ENCODE data around the gene CMTM6.
A peak's percentile ranks its signal among the peaks of the same experiment; 100 is the strongest.

CMTM6 gene

DNA sequence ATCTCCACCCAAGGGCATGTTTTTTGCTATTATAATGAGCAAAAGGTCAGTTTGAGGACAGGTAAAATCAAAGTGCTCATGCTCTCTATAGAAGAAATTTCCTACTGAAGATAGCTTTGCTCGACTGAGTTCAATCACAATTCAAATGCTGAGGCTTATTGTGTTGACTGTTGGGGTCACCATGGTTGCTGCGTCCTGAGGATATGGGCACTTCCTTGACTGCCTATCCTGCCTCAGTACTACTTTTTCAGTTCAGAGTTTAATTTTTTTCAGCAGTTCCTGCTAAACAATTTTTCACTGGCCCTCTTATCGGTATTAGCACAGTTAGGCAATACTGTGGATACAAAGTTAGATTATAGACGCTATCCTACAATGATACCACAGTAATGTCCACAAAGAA, 3.8 kb upstream of the CMTM6 start:
- no peak overlapping the region for H3K4me3 ChIP-seq (ENCODE audit: low read length)
- 0 out of 2 replicates have a peak, but pooled peaks cover 4% of the 10 kb centered on the region for H4K20me1 ChIP-seq (ENCODE audit: control insufficient read depth, insufficient read depth, low read depth, low read length)
- H3F3A ChIP-seq (ENCODE audit: control insufficient read depth, insufficient read depth), result peaks cover 5% of the 10 kb centered on the region; the same call in 1 of the 2 replicates
- H3K9me2 ChIP-seq (replicated peaks; ENCODE audit: control insufficient read depth, low read length), result no peaks in the 10 kb centered on the region
- peaks cover 15% of the 10 kb centered on the region for H3K4me1 ChIP-seq (ENCODE audit: control insufficient read depth, low read length)
- no peaks in the 10 kb centered on the region for H3K36me3 ChIP-seq (ENCODE audit: control insufficient read depth, low read length)
- H3K27me3 ChIP-seq (ENCODE audit: control insufficient read depth, low read length), result no peaks in the 10 kb centered on the region
- TF ChIP-seq, protein P1, sequence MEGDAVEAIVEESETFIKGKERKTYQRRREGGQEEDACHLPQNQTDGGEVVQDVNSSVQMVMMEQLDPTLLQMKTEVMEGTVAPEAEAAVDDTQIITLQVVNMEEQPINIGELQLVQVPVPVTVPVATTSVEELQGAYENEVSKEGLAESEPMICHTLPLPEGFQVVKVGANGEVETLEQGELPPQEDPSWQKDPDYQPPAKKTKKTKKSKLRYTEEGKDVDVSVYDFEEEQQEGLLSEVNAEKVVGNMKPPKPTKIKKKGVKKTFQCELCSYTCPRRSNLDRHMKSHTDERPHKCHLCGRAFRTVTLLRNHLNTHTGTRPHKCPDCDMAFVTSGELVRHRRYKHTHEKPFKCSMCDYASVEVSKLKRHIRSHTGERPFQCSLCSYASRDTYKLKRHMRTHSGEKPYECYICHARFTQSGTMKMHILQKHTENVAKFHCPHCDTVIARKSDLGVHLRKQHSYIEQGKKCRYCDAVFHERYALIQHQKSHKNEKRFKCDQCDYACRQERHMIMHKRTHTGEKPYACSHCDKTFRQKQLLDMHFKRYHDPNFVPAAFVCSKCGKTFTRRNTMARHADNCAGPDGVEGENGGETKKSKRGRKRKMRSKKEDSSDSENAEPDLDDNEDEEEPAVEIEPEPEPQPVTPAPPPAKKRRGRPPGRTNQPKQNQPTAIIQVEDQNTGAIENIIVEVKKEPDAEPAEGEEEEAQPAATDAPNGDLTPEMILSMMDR (IDR thresholded peaks at IDR 0.05; ENCODE audit: low read depth, low read length, poor library complexity, severe bottlenecking), result no peak
- TF ChIP-seq EZH2phosphoT487 (IDR thresholded peaks at IDR 0.05; ENCODE audit: borderline replicate concordance, low read length), result no peak
- peaks cover 9% of the 10 kb centered on the region for H3K79me2 ChIP-seq (ENCODE audit: control insufficient read depth, low read length)
- no peaks in the 10 kb centered on the region for H3K9me3 ChIP-seq (ENCODE audit: control insufficient read depth, insufficient read depth, low read length)
- no peak overlapping the region for H3K27ac ChIP-seq (ENCODE audit: low read depth, low read length)
- no peak overlapping the region for H3K4me2 ChIP-seq (ENCODE audit: low read length)

DNA sequence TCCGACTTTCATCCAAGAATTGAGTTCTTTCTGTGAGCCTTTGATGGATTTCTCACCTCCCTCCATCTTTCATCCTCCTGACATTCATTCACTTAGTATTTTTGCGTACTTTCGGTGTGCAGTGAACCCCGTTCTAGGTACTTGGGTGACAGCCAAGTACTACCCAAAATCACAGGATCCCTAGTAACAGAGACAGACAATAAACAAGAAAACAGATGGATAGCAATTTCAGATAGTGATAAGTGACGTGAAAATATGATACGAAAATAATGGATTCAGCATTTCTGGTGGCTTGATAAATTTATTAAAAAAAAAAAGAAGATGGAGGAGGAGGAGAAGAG, 264 bp upstream of the CMTM6 start:
- H3K27me3 ChIP-seq (ENCODE audit: control insufficient read depth, low read length), result no peaks in the 10 kb centered on the region
- H3K9me2 ChIP-seq (replicated peaks; ENCODE audit: control insufficient read depth, low read length), result no peaks in the 10 kb centered on the region
- no peaks in the 10 kb centered on the region for H3K9me3 ChIP-seq (ENCODE audit: control insufficient read depth, insufficient read depth, low read length)
- H3F3A ChIP-seq (ENCODE audit: control insufficient read depth, insufficient read depth), result peaks cover 10% of the 10 kb centered on the region
- no peaks in the 10 kb centered on the region for H3K36me3 ChIP-seq (ENCODE audit: control insufficient read depth, low read length)
- peak overlapping the region; percentile 95 for H3K4me3 ChIP-seq (ENCODE audit: low read length)
- H4K20me1 ChIP-seq (ENCODE audit: control insufficient read depth, insufficient read depth, low read depth, low read length), result 0 out of 2 replicates have a peak, but pooled peaks cover 7% of the 10 kb centered on the region
- no peak overlapping the region for H3K27ac ChIP-seq (ENCODE audit: low read depth, low read length)
- H3K4me2 ChIP-seq (ENCODE audit: low read length), result peak overlapping the region; percentile 77
- H3K79me2 ChIP-seq (ENCODE audit: control insufficient read depth, low read length), result peaks cover 36% of the 10 kb centered on the region
- no peak for TF ChIP-seq EZH2phosphoT487 (IDR thresholded peaks at IDR 0.05; ENCODE audit: borderline replicate concordance, low read length)
- TF ChIP-seq, protein P1 (IDR thresholded peaks at IDR 0.05; ENCODE audit: low read depth, low read length, poor library complexity, severe bottlenecking), result no peak
- peaks cover 51% of the 10 kb centered on the region for H3K4me1 ChIP-seq (ENCODE audit: control insufficient read depth, low read length)

DNA sequence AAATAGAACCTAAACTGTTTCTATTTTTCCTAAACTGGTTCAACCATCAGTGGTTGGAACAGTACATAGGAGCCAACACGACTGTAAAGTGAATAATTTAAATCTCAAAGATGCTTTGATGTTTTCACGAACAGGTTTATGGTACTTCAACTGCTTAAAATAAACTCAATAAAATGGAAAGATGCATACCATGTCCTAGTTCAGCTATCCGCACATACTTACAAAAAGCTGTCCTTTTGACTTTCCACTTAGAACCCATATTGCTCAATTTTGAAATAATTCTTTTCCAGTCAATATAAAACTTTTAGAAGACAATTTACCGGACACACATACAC, 902 bp downstream of the CMTM6 start:
- Histone ChIP-seq H3K27me3 (ENCODE audit: control insufficient read depth, low read length) (no peaks in the 10 kb centered on the region), H3F3A (ENCODE audit: control insufficient read depth, insufficient read depth) (peaks cover 10% of the 10 kb centered on the region), H3K79me2 (ENCODE audit: control insufficient read depth, low read length) (peaks cover 41% of the 10 kb centered on the region), H4K20me1 (ENCODE audit: control insufficient read depth, insufficient read depth, low read depth, low read length) (0 out of 2 replicates have a peak, but pooled peaks cover 7% of the 10 kb centered on the region), H3K9me2 (replicated peaks; ENCODE audit: control insufficient read depth, low read length) (no peaks in the 10 kb centered on the region), H3K36me3 (ENCODE audit: control insufficient read depth, low read length) (no peaks in the 10 kb centered on the region), H3K4me1 (ENCODE audit: control insufficient read depth, low read length) (peaks cover 53% of the 10 kb centered on the region), H3K9me3 (ENCODE audit: control insufficient read depth, insufficient read depth, low read length) (no peaks in the 10 kb centered on the region), H3K27ac (ENCODE audit: low read depth, low read length) (peak overlapping the region; percentile 70), H3K4me2 (ENCODE audit: low read length) (peak overlapping the region; percentile 77), H3K4me3 (ENCODE audit: low read length) (peak overlapping the region; percentile 95)
- TF ChIP-seq EZH2phosphoT487 (IDR thresholded peaks at IDR 0.05; ENCODE audit: borderline replicate concordance, low read length), result no peak
- TF ChIP-seq, protein P1 (IDR thresholded peaks at IDR 0.05; ENCODE audit: low read depth, low read length, poor library complexity, severe bottlenecking), result no peak

Data from DOHH2 (cell line).